ENCODE data around the gene ABHD15. TPM values are rescaled to one million over a fixed set of nuclear protein-coding genes. Genes with fewer than 3 reads are reported as not detected.

ABHD15 gene
- total RNA-seq, 3 donors from 2014 or later, result 12.9 to 19.5 (median 13.6) TPM

DNA sequence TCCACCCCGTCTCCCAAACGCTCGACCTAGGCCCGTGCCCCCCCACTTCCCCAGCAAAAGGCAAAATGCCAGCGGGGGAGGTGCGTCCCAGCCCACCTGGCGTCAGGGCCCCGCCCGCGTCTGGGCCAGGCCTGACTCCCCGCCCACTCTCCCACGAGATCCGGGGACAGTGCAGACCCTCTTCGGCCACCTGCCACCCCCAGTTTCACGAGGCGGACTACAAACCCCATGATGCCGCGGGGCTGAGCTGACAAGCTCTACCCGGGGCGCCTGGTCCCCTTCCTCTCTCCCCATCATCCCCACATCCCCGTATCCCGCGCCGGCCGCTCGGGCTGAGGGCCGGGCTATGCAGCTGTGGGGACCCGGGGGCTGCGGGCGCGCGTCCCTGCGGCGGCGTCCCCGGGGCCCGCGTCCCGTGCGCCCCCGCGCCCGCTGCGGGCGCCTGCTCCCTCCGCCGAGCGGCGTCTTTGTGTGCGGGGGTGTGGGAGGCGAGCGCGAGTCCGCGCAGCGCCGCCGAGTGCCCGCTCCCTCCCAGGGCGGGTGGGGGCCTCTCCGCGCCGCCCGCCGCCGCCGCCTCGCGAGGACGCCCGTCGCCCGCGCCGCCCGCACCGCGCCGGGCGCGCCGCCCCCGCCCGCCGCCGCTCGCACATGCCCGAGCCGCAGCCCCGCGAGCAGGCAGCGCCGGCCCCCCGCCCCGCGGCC is 26.2 kb upstream of the ABHD15 start, which contains the start of gene ANKRD13B:
Gene ANKRD13B, plus strand, starts transcription at position 283 of the 702 bp plus-strand sequence. CDS start 490 bp downstream, outside the sequence.
- TF ChIP-seq, protein P1, sequence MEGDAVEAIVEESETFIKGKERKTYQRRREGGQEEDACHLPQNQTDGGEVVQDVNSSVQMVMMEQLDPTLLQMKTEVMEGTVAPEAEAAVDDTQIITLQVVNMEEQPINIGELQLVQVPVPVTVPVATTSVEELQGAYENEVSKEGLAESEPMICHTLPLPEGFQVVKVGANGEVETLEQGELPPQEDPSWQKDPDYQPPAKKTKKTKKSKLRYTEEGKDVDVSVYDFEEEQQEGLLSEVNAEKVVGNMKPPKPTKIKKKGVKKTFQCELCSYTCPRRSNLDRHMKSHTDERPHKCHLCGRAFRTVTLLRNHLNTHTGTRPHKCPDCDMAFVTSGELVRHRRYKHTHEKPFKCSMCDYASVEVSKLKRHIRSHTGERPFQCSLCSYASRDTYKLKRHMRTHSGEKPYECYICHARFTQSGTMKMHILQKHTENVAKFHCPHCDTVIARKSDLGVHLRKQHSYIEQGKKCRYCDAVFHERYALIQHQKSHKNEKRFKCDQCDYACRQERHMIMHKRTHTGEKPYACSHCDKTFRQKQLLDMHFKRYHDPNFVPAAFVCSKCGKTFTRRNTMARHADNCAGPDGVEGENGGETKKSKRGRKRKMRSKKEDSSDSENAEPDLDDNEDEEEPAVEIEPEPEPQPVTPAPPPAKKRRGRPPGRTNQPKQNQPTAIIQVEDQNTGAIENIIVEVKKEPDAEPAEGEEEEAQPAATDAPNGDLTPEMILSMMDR (IDR thresholded peaks at IDR 0.05), result no peak
- DNase-seq, result peak; percentile 63 to 74 (median 74)
- Histone ChIP-seq H3K9me3 (no peaks in the 10 kb centered on the region), H3K4me3 (peak within 1 kb of the TSS; percentile 32), H3K4me1 (ENCODE audit: low read depth) (peaks cover 44% of the 10 kb centered on the region), H3K36me3 (ENCODE audit: low read depth) (no peaks in the 10 kb centered on the region)
- intact Hi-C loops (cut with DNase I, micrococcal nuclease), result no loop called here
- no peak for ATAC-seq

DNA sequence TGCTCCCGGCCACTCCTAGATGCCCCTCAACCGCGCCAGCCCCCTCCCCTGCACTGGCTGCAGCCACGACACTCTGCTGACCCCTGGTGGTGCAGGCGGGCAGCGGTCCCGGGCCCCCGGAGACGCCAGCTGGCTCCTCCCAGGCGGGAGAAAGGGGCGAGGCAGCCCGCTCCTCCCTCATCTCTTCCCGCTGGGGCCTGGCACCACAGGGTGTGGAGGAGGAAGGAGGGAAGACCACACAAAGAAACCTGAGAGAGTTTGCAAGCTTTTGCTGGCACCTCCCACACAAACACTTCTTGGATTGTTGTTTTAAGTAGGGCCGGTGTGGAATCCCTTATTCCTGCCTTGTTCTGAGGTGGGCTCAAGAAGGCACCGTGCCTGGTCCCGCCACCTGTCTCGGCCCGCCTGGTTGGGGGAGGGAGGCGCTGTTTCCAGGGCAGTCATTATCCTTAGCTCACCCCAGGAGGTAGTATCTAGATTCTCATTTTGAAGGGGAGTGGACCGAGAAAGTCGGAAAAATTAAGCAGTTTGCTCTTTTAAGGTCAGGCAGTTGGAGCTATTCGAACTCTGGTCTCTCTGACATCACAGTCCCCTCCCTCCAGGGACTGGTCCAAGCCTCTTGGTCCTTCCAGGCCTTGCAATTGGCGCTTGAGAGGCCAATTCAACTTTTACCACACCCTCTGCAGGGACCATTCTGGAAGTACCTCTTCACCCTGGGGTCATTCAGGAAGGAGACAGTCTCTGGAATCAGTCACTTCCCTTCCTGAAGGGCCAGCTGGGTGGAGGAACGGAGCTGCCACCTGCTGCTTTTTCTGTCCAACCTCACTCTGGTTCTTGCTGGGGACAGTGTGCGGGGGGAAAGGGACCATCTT is 25.1 kb upstream of the ABHD15 start:
- no peaks in the 10 kb centered on the region for H3K36me3 ChIP-seq (ENCODE audit: low read depth)
- peak; percentile 93 to 96 (median 94) for DNase-seq
- peak; percentile 81 for ATAC-seq
- H3K4me3 ChIP-seq, result no peak overlapping the region
- intact Hi-C loops (cut with DNase I, micrococcal nuclease), result no loop called here
- H3K4me1 ChIP-seq (ENCODE audit: low read depth), result peaks cover 48% of the 10 kb centered on the region
- TF ChIP-seq, protein P1 (IDR thresholded peaks at IDR 0.05), result peak; percentile 99
- H3K9me3 ChIP-seq, result no peaks in the 10 kb centered on the region

DNA sequence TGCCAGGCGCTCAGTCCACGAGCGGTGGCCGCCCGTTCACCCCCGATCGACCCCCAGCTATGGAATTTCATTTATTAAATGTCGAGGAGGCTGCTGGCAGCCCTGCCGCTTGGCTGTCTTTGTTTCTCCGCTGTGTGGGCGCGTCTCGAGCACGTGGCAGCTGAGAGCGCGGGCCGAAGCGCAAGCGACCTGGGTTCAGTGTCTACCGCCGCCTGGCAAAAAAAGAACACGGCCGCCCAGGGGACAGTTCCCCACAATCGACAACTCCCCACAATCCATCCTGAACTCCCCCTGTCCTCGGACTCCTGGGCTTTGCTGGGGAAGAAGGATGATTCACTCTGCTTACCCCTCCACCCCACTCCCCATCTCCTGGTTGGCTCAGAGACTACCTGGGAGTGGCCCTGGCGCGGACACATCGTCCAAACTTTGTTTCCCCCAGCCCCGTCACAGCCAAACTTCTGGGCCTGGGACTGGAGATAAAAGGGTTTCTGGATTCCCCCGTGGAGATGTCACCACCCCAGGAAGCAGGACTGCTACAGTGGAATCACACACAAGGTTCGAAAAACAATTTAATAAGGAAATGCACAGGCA is 24.4 kb upstream of the ABHD15 start:
- peak; percentile 41 to 75 (median 64) for DNase-seq
- H3K4me1 ChIP-seq (ENCODE audit: low read depth), result peaks cover 48% of the 10 kb centered on the region
- intact Hi-C loops (cut with DNase I, micrococcal nuclease), result no loop called here
- no peak overlapping the region for H3K4me3 ChIP-seq
- TF ChIP-seq, protein P1 (IDR thresholded peaks at IDR 0.05), result no peak
- ATAC-seq, result no peak
- no peaks in the 10 kb centered on the region for H3K9me3 ChIP-seq
- no peaks in the 10 kb centered on the region for H3K36me3 ChIP-seq (ENCODE audit: low read depth)

DNA sequence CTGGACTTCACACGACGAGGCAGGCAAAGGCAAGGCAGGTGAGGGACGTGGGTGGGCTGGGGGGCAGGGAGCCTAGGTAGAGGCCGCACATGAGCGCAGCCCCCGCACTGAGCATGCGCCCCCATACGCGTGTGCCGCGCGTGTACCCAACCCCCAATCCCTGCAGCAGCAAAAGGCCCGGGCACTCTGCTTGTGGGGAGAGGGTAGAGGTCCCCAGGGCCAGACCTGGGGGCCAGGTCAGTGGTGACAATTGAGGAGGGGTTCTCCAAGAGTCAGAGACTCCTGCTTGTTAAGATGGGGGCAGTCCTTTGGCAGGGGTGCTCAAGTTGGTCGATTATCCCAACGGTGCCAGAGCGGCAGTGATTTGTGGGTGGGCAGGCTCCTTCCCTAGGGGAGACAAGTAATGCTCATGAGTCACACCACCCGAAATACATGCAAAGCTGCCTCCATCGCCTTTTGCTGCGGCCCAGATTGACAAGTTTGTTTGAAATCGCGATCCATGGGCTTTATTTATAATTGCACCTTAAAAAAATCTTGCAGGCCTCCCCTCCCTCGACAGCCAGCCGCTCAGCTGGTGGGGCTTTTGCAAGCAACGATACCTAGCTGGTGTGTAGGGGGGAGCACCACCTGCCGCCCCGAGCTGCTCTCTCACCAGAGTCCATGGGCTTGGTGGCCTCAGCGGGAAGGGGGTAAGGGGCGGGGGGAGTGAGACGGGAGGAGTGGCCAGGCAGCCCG is 23.7 kb upstream of the ABHD15 start:
- no peak overlapping the region for H3K4me3 ChIP-seq
- no peak for ATAC-seq
- TF ChIP-seq, protein P1 (IDR thresholded peaks at IDR 0.05), result no peak
- intact Hi-C loops (cut with DNase I, micrococcal nuclease), result no loop called here
- peak; percentile 28 to 65 (median 52) for DNase-seq
- no peaks in the 10 kb centered on the region for H3K9me3 ChIP-seq
- peaks cover 48% of the 10 kb centered on the region for H3K4me1 ChIP-seq (ENCODE audit: low read depth)
- no peaks in the 10 kb centered on the region for H3K36me3 ChIP-seq (ENCODE audit: low read depth)
